ENCODE data around the gene PRDM1. TPM values are rescaled to one million over a fixed set of nuclear protein-coding genes. Genes with fewer than 3 reads are reported as not detected.

Gene PRDM1
- total RNA-seq, 1 donor from 2014 or later: 10.5 TPM

- H3K9me3 ChIP-seq (ENCODE audit: insufficient read depth, low read depth, low read length): no peaks in the 10 kb centered on the region
- H3K27me3 ChIP-seq (ENCODE audit: insufficient read depth, low read length): no peaks in the 10 kb centered on the region
- Mint-ChIP-seq H3K36me3 (ENCODE audit: low read depth, unreplicated experiment) (no peaks in the 10 kb centered on the region), H3K27ac (ENCODE audit: unreplicated experiment) (no peak overlapping the region), H3K27me3 (ENCODE audit: low read depth, unreplicated experiment) (no peaks in the 10 kb centered on the region), H3K4me1 (ENCODE audit: low read depth, unreplicated experiment) (no peaks in the 10 kb centered on the region), H3K4me3 (ENCODE audit: unreplicated experiment) (no peak overlapping the region), H3K9me3 (ENCODE audit: unreplicated experiment) (no peaks in the 10 kb centered on the region)
- peak overlapping the region; percentile 8 for H3K4me2 ChIP-seq (ENCODE audit: low read length)
- H3K27ac ChIP-seq (ENCODE audit: low read depth, low read length): no peak overlapping the region
- no peak overlapping the region for H3K9ac ChIP-seq (ENCODE audit: low read length)
- no peak overlapping the region for H3K4me3 ChIP-seq (ENCODE audit: insufficient read depth, low read depth, low read length)
- H2AFZ ChIP-seq (ENCODE audit: low read depth, low read length): no peak overlapping the region
- no peaks in the 10 kb centered on the region for H3K79me2 ChIP-seq (ENCODE audit: insufficient read depth, low read length)
- DNase-seq (ENCODE audit: low read depth): no peak
- no peaks in the 10 kb centered on the region for H4K20me1 ChIP-seq (ENCODE audit: insufficient read depth, low read length)
- no peaks in the 10 kb centered on the region for H3K36me3 ChIP-seq (ENCODE audit: insufficient read depth, low read length)
- H3K4me1 ChIP-seq (ENCODE audit: insufficient read depth, low read length): peaks cover 8% of the 10 kb centered on the region
- no peak for TF ChIP-seq EZH2 (IDR thresholded peaks at IDR 0.05; ENCODE audit: insufficient read depth, low read length)
- TF ChIP-seq CTCF (IDR thresholded peaks at IDR 0.05; ENCODE audit: insufficient read depth, low read depth, low read length): no peak
- FAIRE-seq: no peak
These were observed 22.7 kb upstream of the PRDM1 start for GRCh38 chr6:106063448-106063850.

DNA sequence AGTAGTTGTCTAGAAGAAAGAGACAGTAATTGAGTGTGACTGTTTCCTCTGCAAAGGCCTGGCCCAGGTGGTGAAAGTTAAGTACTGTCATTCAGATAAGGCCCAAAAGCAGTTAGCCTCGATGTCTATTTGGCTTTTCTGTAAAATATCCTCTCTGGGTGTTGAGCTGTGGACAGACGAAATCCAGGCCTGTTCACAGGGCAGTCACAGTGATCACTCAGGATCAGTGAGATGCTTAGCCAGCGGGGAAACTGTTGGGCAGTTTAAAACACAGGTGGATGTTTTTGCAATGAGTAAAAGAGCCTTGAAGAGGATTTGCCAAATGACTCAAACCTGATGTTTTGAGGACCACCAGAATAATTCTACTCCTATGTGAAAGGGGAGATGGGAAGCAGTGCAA is 22.0 kb upstream of the PRDM1 start:
- H2AFZ ChIP-seq (ENCODE audit: low read depth, low read length): no peak overlapping the region
- Mint-ChIP-seq H3K27ac (ENCODE audit: unreplicated experiment) (no peak overlapping the region), H3K36me3 (ENCODE audit: low read depth, unreplicated experiment) (no peaks in the 10 kb centered on the region), H3K4me3 (ENCODE audit: unreplicated experiment) (no peak overlapping the region), H3K27me3 (ENCODE audit: low read depth, unreplicated experiment) (no peaks in the 10 kb centered on the region), H3K4me1 (ENCODE audit: low read depth, unreplicated experiment) (no peaks in the 10 kb centered on the region), H3K9me3 (ENCODE audit: unreplicated experiment) (no peaks in the 10 kb centered on the region)
- DNase-seq (ENCODE audit: low read depth): no peak
- no peaks in the 10 kb centered on the region for H4K20me1 ChIP-seq (ENCODE audit: insufficient read depth, low read length)
- FAIRE-seq: no peak
- peak overlapping the region; percentile 3 for H3K27ac ChIP-seq (ENCODE audit: low read depth, low read length)
- peaks cover 8% of the 10 kb centered on the region for H3K4me1 ChIP-seq (ENCODE audit: insufficient read depth, low read length)
- H3K4me3 ChIP-seq (ENCODE audit: insufficient read depth, low read depth, low read length): no peak overlapping the region
- no peaks in the 10 kb centered on the region for H3K36me3 ChIP-seq (ENCODE audit: insufficient read depth, low read length)
- H3K9ac ChIP-seq (ENCODE audit: low read length): no peak overlapping the region
- H3K9me3 ChIP-seq (ENCODE audit: insufficient read depth, low read depth, low read length): no peaks in the 10 kb centered on the region
- H3K4me2 ChIP-seq (ENCODE audit: low read length): peak overlapping the region; percentile 8
- H3K79me2 ChIP-seq (ENCODE audit: insufficient read depth, low read length): no peaks in the 10 kb centered on the region
- TF ChIP-seq EZH2 (IDR thresholded peaks at IDR 0.05; ENCODE audit: insufficient read depth, low read length) (no peak), CTCF (IDR thresholded peaks at IDR 0.05; ENCODE audit: insufficient read depth, low read depth, low read length) (no peak)
- H3K27me3 ChIP-seq (ENCODE audit: insufficient read depth, low read length): no peaks in the 10 kb centered on the region

DNA sequence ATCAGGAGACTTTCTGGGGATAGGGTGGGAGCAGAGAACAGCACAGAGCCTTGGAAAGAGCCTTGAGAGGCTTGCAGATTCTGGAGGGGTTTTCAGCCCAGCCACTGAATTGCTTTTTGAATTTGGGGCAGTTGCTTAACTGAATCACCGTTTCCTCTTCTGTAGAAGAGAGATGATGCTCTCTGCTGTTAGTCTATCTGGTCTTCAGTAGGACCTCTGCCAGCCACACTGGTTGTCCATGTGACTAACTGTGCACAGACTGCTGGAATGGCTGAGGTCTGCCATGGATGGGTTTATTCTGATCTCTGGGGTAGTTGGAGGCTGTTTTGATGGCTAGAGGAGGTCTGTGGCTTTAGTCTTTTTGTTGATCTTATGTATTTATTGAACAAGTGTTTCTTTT is 21.4 kb upstream of the PRDM1 start:
- no peak for DNase-seq (ENCODE audit: low read depth)

More for the DNA sequence above, 21.4 kb upstream of the PRDM1 start:
- Histone ChIP-seq H3K4me1 (ENCODE audit: insufficient read depth, low read length) (peaks cover 14% of the 10 kb centered on the region), H3K9me3 (ENCODE audit: insufficient read depth, low read depth, low read length) (no peaks in the 10 kb centered on the region), H3K27ac (ENCODE audit: low read depth, low read length) (no peak overlapping the region), H3K79me2 (ENCODE audit: insufficient read depth, low read length) (no peaks in the 10 kb centered on the region), H3K36me3 (ENCODE audit: insufficient read depth, low read length) (no peaks in the 10 kb centered on the region), H3K9ac (ENCODE audit: low read length) (no peak overlapping the region), H2AFZ (ENCODE audit: low read depth, low read length) (no peak overlapping the region), H3K4me3 (ENCODE audit: insufficient read depth, low read depth, low read length) (no peak overlapping the region), H3K4me2 (ENCODE audit: low read length) (no peak overlapping the region), H3K27me3 (ENCODE audit: insufficient read depth, low read length) (no peaks in the 10 kb centered on the region), H4K20me1 (ENCODE audit: insufficient read depth, low read length) (no peaks in the 10 kb centered on the region)
- Mint-ChIP-seq H3K4me1 (ENCODE audit: low read depth, unreplicated experiment) (peaks cover 6% of the 10 kb centered on the region), H3K9me3 (ENCODE audit: unreplicated experiment) (no peaks in the 10 kb centered on the region), H3K27ac (ENCODE audit: unreplicated experiment) (no peak overlapping the region), H3K36me3 (ENCODE audit: low read depth, unreplicated experiment) (no peaks in the 10 kb centered on the region), H3K27me3 (ENCODE audit: low read depth, unreplicated experiment) (no peaks in the 10 kb centered on the region), H3K4me3 (ENCODE audit: unreplicated experiment) (no peak overlapping the region)
- TF ChIP-seq EZH2 (IDR thresholded peaks at IDR 0.05; ENCODE audit: insufficient read depth, low read length) (no peak), CTCF (IDR thresholded peaks at IDR 0.05; ENCODE audit: insufficient read depth, low read depth, low read length) (no peak)
- FAIRE-seq: no peak
